ENCODE measurements around the gene PIF1.
"Not testable (repeated sequence)": the region's sequence is repeated elsewhere in the genome, so short reads cannot be mapped to it uniquely, and the experiment has no call there.

PIF1 gene

DNA sequence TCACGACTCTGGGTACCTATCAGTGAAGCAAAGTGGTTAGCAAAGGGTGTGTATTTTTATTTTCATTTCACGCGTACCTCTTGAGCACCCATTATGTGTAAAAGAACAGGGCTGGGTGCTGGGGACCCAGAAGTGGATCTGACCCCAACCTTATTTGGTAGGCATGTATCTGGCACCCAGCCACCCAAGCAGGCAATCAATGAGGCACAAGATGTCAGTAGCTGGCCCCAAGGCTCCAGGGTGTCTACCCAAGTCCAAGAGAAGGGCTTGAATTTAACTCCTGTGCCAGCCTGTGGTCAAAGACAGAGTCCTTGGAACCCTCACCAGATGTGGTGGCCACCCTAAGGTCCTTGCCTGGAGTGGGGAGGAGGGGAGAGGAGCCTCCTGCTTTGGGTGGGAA, 22.0 kb upstream of the PIF1 start:
- DNase-seq (ENCODE audit: low read depth in 3 of 3), result no peak

DNA sequence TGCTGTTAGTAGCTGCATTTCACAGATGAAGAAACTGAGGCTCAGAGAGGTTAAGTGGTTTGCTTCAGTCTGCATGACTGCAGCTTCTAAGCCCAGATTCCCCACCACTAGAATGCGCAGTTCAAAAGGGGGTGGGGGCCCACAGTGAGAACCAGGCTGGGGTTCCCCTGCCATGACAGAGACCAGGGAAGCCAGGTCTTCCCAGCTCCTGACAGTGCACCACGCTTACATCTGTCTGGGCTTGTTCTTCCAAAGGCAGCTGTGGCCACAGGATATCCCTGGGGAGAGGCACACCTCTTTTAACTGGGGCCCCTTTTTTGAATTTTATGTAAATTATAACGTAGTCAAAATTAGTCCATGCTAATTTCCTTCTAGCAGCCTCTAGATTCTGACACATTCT, 21.6 kb upstream of the PIF1 start:
- DNase-seq (ENCODE audit: low read depth in 3 of 3), result no peak

DNA sequence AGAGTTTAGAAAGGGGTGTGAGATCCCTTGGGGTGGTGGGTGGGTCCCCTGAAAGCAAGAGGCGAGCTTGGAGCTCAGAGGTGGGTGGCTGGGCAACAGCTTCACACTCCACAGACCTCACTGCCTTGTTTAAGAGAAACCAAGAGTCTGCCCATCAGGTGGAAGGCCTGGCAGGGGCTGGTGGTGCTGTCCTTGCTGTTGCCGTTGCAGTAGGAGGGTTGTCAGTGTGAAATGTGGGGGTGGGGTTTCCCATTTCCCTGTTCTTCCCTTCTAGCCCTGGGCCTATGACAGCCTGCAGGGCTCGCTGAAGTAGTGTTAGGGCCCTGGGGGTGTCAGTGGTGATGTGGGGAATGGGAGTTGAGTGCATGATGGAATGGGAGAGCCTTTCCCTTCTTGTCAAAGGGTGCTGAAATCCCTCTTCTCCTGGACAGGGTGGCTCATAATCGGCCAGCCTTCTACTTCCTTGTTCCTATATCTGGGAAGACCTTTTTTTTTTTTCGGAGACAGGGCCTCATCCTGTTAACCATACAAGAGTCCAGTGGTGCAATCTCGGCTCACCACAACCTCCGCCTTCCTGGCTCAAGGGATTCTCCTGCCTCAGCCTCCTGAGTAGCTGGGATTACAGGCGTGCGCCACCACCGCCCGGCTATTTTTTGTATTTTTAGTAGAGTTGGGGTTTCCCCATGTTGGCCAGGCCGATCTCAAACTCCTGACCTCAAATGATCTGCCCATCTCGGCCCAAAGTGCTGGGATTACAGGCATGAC, 20.6 kb upstream of the PIF1 start:
- no peak for DNase-seq (ENCODE audit: low read depth in 3 of 3)

DNA sequence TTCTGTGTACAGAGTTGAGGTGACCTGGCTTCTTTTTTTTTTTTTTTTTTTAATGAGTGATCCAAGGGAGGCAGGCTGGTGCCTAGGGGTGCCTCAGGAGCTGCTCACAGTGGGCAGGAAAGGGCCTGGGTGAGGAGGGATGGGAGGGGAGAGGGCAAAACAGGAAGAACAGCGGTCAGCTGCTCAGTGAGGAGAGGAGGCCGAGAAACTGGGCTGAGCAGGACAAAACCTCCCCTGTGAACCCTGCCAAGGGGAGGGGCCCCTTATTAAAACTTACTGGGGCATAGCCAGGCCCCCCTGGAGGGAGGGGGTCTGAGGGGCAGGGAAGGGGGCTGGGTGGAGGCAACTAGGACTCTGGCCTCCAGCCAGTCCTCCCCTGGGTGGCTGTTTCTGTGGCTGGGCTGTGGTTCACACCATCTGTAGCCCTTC, 19.8 kb upstream of the PIF1 start:
- DNase-seq (ENCODE audit: low read depth in 3 of 3), result no peak

DNA sequence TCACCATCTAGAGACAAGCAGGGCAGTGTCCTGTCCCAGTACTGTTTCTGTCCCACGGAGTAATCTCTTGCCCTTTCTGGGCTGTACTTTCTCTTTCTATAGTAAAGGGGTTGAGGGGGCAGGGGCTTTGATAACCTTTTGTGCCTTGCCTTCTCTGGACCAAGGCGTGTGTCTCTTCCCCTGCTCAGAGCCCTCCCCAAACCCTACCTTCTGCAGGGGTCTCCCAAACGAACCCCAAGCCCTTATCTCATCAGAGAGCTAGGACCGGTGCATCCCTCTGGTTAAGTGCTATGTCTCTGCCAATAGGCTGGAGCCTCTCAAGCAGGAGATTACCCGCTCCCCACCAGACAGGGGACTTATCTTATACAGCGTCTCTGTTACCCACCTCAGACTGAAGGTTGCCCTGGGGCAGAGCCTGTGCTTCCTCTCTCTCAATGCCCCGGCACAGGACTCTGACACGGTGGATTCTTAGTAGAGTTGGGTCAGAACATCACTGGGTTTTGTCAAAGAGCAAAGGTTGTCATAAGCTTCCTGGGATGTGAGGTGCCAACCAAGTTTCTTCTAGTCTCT, 19.2 kb upstream of the PIF1 start:
- DNase-seq (ENCODE audit: low read depth in 3 of 3), result no peak

DNA sequence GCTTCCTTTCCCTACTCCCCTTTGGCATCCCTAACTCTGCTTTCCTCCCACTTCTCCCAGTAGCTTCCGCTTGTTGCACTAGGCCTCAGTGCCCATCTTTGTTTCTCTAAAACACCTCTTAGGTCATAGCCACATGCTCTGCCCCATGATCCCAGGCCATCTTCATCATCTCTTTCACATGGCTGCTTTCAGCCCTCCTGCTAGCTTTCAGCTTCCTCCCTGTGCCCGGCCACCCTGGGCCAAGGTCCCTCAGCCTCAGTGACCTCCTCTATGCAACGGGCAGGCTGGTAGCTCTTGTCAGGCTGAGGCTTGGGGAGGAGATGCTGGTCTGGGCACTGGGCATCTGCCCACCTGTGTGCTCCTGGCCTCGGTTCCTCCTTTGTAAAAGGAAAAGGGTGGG, 18.5 kb upstream of the PIF1 start:
- no peak for DNase-seq (ENCODE audit: low read depth in 3 of 3)

DNA sequence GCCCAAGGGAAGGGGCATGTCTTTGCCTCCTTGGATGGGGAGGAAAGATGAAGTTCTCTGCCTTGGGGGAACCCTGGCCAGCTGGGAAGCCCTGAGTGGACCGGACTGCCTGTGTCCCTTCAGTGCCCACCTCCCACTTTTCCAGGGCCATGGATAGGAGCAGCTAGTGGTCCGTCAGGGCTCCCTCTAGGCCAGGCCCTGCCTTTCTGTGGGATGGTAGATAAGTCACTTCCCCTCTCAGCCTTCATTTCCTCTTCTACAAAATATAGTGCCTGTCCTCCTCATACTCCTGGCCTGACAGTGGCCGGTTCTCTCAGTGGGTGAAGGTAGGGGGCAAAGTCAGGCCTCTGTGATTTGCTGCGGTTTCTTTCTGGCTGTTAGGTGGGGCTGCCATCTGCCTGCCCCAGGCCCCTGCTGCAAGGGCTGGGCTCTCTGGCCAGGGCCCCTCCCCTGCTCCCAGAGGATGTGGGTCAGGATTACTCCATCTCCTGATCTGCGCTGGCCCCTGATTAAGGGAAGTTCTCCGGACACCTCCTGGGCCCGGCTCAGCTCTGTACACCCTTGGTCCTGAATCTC, 17.6 kb upstream of the PIF1 start:
- DNase-seq (ENCODE audit: low read depth in 3 of 3), result no peak

DNA sequence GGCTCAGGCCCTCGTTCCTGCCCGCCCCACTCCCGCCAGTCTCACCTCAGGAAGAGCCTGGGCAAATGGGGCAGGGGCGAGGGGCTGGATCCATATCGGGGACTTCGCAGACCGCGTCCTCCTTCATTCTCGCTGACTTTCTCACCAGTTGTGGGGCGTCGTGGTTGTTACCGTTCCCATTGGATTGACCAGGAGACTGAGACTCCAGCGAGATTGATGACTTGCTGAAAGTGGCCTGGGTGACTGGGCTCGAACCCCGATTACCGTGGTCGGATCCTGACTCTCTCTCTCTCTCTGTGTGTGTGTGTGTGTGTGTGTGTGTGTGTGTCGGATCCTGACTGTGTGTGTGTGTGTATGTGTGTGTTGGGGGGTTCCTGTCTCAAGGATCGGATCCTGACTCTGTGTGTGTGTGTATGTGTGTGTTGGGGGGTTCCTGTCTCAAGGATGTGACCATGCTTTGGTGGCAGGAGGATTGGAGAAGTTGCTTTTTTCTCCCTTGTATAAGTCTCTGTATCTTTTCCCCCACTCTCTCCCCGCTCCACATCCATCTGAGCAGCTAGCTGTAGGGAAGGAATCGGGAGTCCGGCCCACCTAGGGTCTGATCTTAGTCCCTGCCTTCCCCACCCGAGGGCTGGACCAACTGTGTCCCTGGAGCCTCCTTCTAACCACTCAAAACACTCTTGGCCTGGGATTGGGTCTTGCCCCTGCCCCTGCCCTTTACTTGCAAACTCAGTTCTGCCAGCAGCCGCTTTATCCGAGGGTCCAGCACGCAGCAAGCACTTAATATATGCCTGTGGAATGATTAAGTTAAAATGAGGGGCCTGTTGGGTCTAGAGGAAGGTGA, 16.9 kb upstream of the PIF1 start:
- DNase-seq (ENCODE audit: low read depth in 3 of 3), result no peak

DNA sequence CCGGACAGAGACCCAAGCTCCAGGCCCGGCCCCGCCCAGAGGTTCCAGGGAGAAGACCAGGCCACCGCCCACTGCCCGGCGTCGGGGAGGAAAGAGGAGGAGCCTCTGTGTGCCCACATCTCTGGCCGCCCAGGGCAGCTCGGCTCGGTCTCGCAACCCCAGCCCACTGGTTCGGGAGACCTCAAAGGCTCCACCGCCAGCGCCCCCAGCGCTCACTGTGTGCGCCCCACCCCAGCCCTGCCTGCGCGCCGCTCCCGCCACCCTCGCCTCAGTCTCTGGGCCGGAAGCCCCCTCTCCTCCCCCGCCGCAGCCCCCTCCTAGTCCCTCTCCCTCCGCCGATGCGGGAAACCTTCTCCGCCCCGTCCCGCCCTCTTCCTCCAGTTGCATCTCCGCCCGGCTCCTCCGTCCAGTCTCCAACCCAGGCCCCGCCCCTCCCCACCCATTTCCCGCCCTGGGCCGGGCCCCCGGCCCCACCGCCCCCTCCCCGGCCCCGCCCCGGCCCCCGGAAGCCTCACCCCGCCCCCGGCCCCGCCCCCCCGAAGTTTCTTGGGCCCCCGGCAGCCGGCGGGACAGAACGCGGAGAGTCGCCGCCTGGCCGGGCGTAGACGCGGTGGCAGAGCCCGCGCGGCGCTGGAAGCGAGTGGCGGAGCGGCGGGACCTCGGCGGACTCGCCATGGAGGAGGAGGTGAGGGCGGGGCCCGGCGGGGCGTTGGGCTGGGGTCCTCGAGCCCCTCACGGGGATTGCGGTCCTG, 16.1 kb upstream of the PIF1 start, which contains the start of gene PLEKHO2:
PLEKHO2 (plus strand) TSS at position 572 of the 752 bp plus-strand sequence; CDS start at position 674, 102 bp downstream.
- peak; percentile 64 to 90 (median 71) for DNase-seq (ENCODE audit: low read depth in 3 of 3)

DNA sequence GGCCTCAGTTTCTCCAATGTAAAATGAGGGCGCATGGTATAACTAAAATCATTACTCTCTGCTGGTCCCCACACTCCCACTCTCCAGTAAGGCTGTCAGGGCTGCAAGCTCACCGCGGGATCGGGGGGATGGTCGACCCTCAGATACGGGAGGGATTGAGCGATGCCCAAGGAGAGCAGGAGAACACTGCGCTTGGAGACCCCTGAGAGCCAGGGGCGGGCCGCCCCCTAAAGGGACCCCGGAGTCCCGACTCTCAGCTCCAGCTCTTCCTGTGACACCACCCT, 15.6 kb upstream of the PIF1 start:
- DNase-seq (ENCODE audit: low read depth in 3 of 3), result no peak

DNA sequence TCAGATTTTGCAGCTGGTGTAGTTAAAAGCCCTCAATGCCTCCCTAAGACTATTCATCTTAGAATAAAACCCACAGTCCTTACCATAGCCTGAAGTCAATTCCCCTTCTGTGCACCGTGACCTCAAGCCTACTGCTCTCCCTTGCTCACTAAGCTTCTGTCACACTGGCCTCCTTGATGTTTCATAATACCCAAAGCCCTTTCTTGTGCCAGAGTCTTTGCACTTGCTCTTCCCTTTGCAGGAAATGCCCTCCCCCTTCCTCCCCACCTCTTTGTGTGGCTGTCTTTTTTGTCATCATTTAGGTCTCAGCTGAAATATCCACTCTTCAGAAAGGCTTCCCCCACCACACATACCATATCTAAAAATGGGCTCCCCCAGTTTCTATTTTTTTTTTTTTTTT, 12.1 kb upstream of the PIF1 start:
- DNase-seq (ENCODE audit: low read depth in 3 of 3), result peak in 1 of 3 donors; percentile 18

DNA sequence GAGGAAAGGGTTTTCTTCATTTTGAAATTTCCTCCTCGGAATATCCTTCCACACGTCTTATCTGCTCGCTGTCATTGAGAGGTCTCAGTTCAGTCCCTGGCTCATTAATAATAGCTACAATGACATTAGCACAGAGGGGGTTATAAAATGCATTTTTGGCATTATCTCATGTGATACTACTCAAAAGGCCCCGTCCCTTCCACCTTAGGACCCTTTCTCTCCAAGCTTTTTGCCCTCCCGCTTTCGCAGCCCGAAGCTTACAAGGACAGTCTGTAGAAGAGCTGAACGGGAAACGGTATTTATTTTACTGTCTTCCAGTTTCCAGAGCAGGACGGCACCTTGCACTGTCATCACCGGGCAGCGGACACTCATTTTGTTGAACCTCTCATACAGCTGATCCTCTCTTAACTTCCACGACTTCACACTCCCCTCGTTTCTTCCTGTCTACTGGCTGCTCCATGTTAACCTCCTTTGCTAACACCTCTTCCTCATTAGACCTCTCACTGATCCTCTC, 10.6 kb upstream of the PIF1 start:
- DNase-seq (ENCODE audit: low read depth in 3 of 3), result no peak

DNA sequence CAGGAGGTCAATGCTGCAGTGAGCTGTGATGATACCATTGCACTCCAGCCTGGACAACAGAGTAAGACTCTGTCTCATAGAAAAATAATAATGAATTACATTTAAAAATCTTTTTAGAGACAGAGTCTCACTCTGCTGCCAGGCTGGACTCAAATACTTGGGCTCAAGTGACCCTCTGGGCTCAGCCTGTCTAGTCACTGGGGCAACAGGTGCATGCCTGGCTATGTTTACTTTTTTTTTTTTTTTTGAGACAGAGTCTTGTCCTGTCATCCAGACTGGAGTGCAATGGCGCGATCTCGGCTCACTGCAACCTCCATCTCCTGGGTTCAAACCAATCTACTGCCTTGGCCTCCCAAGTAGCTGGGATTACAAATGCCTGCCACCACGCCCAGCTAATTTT, 8.2 kb upstream of the PIF1 start:
- no peak for DNase-seq (ENCODE audit: low read depth in 3 of 3)

DNA sequence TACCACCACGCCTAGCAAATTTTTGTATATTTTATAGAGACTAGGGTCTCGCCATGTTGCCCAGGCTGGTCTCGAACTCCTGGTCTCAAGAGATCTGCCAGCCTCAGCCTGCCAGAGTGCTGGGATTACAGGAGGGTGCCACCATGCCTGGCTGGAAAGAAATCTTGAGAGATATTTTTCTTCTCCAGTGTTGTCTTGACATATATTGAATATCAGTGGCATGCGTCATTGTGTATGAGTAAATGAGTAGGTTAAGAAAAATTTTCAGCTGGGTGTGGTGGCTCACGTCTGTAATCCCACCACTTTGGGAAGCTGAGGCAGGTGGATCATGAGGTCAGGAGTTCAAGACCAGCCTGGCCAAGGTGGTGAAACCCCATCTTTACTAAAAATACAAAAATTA, 3.5 kb upstream of the PIF1 start:
- DNase-seq (ENCODE audit: low read depth in 3 of 3), result no peak

DNA sequence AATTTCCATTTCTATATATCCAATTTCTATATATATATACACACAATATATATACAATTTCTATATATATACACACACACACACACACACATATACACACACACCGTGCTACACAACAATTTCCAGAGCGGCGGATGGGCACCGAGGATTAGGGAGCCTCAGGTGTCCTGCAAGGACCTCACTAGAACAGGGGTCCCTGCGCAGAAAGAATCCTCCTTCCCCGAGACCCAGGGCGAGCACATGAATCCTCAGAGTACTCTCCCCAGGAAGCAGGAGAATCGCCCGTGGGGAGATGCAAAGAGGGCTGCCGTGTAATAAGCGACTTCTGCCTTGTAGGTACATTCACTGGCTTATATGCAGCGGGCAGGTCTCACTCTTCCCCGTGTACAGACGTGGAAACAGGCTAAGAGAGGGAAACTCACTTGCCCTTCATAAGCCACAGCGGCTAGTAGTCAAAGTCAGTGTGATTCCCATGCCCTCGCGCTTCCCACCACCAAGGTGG, 467 bp downstream of the PIF1 start:
- no peak for DNase-seq (ENCODE audit: low read depth in 3 of 3)

DNA sequence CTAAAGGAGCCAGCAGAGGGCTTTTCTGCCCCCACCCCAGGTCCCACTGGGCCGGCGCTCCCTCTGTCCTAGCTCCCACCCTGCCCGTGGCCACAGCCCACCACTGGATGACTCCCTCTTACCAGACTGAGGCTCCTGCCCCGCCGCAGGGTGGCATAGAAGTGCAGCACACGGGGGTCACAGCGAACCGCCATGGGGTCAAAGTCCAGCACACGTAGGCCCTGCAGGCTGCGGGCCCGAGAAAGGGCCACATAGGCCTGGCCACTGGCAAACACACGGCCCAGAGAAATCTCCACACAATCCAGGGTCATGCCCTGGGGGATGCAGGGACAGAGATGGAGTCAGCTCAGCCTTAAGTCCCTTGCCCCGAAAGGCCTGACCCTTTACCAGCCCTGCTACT, 9.0 kb downstream of the PIF1 start:
- no peak for DNase-seq (ENCODE audit: low read depth in 3 of 3)

DNA sequence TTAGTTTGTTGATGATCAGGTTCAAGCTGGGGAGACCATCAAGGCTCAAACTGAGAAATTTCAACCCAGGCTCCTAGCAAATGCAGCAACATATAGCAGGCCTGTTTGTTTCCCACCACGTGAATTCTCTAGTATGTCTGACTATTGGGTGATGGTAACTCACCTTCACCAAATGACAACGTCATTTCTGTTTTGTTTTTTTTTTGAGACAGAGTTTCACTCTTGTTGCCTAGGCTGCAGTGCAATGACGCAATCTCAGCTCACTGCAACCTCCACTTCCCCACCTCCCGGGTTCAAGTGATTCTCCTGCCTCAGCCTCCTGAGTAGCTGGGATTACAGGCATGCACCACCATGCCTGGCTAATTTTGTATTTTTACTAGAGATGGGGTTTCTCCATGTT, 10.5 kb downstream of the PIF1 start:
- not testable (repeated sequence) for DNase-seq (ENCODE audit: low read depth in 3 of 3)

DNA sequence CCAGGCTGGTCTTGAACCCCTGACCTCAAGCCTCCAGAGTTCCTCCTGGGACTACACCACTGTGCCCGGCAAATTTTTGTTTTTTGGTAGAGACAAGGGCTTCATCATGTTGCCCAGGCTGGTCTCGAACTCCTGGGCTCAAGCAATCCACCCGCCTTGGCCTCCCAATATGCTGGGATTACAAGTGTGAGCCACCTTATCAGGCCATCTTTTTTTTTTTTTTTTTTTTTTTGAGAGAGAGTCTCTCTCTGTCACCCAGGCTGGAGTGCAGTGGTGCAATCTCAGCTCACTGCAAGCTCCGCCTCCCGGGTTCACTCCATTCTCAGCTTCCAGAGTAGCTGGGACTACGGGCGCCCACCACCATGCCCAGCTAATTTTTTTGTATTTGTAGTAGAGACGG, 11.2 kb downstream of the PIF1 start:
- DNase-seq (ENCODE audit: low read depth in 3 of 3), result not testable (repeated sequence)

DNA sequence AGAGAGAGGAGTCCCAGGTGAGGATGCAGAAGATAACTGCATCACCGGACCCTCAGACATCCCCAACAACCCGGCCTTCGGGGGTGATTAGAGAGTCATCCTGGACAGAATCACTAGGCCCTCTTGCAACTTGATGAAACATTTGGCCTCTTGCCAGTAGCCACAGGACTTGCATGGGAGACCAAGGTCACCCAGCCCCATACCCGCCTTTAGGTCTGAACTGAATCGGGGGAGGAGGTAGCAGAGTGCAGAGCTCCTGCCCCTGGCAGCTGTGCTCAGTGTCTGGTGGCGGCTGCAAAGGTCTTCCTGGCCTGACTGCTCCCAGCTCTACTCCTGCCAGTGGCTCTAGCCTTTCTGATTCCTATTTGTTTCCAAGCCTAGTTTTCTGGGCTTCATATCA, 12.4 kb downstream of the PIF1 start:
- no peak for DNase-seq (ENCODE audit: low read depth in 3 of 3)

DNA sequence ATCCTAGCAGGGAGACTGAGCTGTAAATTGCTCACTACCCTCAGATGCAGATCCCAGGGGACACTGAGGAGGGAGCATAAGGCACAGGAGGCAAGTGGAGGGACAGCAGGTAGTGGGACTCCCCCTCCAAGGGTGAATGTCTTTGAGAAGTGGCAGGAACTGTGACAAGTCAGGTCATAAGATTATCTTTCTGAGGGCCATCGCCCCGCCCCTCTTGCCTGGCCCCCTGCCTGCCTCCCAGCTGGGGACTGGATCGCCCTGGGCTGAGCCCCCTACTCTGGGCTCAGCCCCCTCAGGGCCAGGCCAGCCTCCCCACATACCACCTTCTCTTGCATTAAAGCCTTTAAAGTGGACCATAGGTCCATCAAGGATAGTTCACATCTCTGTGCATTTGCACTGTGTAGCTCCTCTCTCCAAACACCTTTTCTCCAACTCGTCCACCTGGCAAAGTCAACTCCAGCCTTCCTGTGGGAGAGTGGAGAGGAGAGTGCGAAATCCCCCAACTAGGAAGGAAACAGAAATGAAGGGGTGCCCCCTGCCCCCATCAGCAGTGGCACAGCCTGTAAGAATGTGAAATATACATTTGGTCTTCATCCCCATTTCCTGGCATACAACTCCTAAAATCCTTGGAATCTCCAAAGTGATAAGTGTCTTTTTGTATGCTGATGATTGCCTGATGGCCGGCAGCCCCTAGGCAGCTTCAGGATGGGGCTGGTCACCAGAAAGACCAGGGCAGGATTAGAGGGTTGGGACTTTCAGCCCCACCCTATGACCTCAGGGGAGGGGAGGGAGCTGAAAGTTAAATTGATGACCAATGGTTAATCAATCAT, 14.7 kb downstream of the PIF1 start:
- DNase-seq (ENCODE audit: low read depth in 3 of 3), result no peak
